Measurements from ENCODE around the gene CCDC57.
A peak's percentile ranks its signal among the peaks of the same experiment; 100 is the strongest.
"Not testable (repeated sequence)": the region's sequence is repeated elsewhere in the genome, so short reads cannot be mapped to it uniquely, and the experiment has no call there.

Gene CCDC57

DNA sequence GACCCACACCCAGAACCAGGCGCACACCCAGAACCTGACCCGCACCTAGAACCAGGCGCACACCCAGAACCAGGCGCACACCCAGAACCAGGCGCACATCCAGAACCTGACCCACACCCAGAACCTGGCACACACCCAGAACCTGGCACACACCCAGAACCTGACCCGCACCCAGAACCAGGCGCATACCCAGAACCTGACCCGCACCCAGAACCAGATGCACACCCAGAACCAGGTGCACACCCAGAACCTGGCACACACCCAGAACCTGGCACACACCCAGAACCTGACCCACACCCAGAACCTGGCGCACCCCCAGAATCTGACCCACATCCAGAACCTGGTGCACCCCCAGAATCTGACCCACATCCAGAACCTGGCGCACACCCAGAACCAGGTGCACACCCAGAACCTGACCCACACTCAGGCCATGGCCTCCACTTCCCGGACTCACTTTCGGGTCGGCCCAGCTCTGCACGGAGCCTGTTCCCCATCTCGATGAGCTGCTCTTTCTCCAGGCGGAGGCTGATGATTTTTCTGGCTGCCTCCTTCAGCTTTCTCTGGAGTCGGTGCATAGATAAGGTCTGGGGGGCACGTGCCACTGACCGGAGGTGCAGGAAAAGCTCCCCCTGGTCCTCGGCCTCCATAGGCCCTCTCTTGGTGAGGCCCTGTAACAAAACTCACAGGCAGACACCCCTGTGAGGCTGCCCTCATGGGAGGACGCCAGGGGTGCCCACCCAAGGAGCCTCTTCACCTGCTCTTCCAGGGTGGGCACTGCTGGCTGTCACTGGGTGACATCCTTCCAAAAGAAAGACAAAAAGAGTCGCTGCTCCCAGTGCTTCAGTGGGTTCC, 61.3 kb downstream of the CCDC57 start:
- no peak for DNase-seq

DNA sequence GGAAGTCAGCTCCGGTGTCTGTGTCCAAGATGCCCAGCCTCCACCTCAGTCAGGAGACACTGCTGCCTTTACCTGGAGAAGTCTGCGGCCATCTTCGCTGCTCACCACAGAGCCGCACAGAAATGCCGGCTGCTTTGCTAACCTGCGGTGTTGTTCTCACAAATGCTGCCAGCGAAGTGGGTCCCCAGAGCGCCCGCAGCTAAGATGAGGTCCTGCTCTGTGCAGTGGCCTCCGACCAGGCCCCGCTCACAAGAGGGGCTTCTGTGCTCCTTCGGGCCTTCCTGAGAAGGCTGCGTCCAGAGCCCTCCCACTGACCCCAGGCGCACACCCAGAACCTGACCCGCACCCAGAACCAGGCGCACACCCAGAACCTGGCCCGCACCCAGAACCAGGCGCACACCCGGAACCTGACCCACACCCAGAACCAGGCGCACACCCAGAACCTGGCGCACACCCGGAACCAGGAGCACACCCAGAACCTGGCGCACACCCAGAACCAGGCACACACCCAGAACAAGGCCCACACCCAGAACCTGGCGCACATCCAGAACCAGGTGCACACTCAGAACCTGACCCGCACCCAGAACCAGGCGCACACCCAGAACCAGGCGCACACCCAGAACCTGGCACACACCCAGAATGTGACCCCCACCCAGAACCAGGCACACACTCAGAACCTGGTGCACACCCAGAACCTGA, 63.1 kb downstream of the CCDC57 start:
- DNase-seq = no peak

DNA sequence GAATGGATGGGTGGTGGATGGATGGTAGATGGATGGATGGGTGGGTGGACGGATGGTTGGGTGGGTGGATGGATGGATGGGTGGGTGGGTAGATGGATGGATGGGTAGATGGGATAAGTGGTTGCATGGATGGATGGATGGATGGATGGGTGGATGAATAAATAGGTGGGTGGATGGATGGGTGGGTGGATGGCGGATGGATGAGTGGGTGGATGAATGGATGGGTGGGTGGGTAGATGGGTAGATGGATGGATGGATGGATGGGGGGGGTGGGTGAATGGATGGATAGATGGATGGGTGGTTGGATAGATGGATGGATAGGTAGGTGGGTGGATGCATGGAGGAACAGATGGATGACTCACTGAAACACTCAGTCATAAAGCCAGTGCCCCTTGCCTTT, 63.6 kb downstream of the CCDC57 start:
- no peak for DNase-seq

DNA sequence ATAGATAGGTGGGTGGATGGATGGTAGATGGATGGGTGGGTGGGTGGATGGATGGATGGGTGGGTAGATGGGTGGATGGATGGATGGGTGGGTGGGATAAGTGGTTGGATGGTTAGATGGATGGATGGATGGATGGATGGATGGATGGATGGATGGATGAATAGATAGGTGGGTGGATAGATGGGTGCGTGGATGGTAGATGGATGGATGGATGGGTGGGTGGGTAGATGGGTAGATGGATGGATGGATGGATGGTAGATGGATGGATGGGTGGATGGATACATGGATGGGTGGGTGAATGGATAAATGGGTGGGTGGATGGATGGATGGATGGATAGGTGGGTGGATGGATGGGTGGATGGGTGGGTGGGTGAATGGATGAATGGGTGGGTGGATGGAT, 64.6 kb downstream of the CCDC57 start:
- DNase-seq = no peak

DNA sequence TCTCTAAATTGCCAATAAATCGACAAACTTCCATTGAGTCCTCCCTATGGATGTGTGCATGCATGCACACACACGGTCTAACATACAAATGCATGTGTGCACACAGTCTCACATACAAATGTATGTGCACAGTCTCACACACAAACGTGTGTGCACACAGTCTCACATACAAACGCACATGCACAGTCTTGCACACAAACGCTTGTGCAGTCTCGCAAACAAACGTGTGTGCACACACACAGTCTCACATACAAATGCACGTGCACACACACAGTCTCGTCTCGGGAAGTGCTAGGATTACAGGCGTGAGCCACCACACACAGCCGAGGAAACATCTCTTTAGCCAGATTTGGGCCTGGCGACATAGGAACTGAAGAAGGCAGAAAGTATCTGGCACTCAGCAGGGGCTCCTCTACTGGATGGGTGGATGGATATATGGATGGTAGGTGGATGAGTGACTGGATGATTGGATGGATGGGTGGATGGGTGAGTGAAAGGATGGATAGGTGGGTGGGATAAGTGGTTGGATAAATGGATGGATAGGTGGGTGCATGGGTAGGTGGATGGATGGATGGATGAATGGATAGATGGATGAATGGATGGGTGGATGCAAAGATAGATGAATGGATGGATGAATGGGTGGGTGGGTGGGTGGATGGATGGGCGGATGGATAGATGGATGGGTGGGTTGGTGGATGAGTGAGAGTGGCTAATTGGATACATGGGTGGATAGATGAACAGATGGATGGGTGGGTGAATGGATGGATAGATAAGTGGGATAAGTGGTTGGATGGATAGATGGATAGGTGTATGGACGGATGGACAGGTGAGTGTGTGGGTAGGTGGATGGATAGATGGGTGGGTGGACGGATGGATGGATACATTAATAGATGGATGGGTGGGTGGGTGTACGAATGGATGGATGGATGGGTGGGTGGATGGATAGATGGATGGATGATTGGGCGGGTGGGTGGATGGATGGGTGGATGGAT, 65.7 kb downstream of the CCDC57 start:
- DNase-seq = no peak

DNA sequence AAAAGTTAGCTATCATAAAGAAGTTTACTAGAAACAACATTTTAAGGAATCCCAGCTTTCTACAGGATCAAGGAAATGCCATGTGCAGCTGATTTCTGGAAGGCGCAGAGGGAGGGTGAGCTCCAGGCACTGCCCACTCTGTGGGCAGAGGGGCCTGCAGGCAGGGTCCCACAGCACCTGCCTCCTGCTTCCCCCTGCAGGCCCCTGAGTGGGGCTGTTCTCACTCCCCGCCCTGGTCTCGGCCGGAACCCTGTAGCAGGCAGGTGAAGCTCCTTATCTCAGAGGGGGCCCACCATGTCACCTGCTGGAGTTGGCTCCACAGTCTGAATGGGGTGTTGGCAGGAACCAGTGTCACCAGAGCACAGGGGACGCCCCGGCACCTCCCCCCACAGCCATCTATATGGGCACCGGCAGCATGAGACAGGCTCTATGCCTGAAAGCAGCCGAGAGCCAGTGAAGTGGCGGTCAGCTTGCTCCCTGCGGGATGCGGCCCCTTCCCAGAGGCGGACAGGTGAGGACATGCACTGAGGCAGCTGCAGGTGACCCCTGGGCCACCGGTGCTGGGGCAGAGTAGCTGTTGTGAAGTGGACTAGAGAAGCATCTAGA, 67.0 kb downstream of the CCDC57 start:
- DNase-seq = no peak

DNA sequence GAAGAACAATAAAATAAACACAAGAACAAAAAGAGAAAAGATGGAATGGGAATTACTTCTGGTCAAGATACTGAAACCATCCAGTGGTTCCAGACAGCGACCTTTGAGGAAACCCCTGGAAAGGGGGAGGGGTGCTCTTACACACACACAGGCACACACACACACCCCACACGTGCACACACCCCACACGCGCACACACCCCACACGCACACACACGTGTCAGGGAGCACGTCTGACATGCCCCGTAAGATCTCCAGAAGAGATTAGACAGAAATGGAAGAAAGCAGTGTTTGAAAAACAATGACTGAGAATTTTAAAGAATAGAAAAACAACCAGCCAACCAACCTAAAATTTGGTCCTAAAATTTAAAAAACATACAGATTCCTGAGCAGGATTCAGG, 69.3 kb downstream of the CCDC57 start:
- no peak for DNase-seq

DNA sequence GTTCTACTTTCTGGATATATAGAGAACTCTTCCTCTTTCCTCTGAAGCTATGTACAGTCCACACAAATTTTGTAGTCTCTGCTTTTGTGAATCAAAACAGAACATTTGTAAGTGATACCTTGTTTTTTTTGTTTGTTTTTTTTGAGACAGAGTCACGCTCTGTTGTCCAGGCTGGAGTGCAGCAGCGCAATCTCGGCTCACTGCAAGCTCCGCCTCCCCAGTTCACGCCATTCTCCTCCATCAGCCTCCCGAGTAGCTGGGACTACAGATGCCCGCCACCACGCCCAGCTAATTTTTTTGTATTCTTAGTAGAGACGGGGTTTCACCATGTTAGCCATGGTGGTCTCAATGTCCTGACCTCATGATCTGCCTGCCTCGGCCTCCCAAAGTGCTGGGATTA, 72.7 kb downstream of the CCDC57 start:
- not testable (repeated sequence) for DNase-seq

DNA sequence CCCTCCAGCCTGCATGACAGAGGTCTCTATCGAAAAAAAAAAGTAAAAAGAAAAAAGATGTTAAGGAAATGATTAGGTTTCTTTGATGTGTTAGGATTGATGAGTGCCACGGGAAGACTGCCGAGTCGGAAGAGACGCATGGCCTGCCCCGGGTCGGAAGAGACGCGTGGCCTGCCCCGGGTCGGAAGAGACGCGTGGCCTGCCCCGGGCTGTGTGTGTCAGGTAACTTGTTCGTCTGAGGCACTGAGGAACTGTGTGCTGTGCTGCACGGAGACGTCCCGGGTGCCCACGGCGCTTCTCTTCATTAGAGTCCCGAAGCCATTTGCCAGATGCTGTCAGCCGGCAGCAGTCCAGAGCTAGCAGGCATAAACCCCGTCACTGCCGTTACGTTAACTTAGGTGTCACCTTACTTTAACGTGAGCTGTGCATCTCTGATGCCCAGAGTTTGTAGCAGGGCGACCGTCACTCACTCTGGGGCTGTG, 74.1 kb downstream of the CCDC57 start:
- DNase-seq = no peak

DNA sequence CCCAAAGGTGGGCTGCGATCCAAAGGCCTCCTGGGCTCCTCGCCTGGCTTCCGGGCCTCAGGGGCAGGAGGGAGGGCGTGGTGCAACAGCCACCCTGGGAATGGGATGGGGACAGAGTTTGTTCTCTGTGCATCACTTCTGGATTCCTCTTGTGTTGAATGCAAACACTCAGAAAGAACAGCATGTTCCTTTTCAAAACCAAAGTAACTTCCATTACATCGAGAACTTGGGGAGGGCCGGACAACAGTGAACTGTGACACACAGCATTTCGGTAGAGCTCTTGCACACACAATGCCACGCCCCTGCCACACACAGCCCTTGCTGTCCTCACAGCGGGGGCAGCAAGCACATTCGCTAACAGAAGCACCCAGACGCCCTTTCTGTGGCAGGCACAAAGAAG, 78.5 kb downstream of the CCDC57 start:
- DNase-seq = no peak

DNA sequence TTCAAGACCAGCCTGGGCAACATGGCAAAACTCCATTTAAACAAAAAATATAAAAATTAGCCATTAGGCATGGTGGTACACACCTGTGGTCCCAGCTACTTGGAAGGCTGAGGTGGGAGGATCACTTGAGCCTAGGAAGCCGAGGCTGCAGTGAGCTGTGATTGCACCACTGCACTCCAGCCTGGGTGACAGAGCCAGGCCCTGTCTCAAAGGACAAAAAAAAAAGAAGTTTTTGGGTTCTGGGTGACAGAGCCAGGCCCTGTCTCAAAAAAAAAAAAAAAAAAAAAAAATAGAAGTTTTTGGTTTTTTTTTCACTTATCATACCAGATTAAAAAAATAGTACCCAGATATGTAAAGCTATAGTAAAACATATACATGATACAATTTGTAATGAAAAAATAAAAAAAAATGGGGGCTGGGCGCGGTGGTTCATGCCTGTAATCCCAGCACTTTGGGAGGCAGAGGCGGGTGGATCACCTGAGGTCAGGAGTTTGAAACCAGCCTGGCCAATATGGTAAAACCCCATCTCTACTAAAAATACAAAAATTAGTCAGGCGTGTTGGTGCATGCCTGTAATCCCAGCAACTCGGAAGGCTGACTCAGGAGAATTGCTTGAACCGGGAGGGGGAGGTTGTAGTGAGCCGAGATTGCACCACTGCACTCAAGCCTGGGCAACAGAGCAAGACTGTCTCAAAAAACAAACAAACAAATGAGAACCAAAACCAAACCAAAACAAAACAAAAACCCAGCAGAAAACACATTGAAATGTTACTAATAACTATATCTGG, 79.3 kb downstream of the CCDC57 start:
- DNase-seq = peak in 1 of 2 donors; percentile 68

DNA sequence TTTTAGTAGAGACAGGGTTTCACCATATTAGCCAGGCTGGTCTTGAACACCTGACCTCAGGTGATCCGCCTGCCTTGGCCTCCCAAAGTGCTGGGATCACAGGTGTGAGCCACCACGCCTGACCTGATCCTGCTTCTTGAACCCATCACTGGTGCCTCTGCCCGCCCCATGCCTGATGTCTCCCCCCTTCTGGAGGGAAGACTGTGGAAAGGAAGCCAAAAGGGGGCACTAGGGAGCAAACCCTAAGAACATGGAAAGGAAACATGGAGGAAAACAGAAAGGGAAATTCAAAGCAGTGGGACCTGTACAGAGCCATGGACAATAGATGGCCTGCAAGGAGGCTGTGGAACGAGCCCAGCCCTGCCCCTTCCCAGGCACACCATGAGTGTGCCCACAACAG, 83.5 kb downstream of the CCDC57 start:
- DNase-seq = no peak

DNA sequence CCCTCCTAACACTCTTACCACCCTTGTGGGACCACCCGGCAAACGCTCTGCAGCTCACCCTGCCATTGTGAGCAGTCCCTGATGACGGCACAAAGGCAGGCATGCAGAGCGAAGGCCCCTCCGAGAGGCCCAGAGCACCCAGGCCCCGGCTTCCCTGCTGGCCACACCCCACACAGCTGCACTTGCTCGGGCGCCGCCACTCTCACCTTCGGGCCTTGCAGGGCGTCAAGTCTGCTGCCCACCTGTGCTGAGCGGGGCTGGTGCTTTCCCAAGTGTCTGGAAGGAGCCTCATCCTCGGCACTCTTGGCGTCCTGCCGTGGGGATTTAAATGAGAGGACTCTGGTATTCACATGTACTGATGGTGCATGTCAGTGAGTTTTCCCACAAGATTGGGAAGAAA, 84.4 kb downstream of the CCDC57 start:
- no peak for DNase-seq

DNA sequence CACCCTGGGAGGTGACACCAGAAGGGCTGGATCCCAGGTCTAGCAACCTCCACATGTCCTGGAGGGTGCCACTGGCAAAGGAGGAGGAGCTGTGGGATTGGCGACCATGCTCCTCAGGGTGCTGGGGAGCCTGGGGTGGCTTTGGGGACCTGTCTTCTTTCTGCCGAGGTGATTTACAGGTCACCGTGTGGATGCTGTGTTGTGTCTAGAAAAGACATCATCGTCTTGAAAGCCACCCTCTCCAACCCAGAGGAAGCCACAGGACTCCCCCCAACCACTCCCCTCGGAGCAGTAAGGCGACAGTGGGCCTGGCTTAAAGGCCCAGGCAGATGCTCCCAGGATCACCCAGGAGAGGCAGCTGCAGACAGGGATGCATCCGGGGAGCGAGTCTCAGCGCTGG, 84.9 kb downstream of the CCDC57 start:
- no peak for DNase-seq

DNA sequence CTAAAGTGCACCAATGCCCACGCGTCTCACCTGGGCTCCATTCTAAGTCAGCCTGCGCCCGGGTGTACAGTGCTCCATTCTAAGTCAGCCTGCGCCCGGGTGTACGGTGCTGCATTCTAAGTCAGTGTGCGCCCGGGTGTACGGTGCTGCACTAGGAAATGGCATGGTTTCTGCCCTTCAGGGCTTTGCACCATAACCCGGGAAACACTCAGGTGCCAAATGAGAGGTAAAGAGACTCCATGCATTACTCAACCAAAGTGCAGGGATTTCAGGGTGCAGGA, 85.4 kb downstream of the CCDC57 start:
- no peak for DNase-seq

DNA sequence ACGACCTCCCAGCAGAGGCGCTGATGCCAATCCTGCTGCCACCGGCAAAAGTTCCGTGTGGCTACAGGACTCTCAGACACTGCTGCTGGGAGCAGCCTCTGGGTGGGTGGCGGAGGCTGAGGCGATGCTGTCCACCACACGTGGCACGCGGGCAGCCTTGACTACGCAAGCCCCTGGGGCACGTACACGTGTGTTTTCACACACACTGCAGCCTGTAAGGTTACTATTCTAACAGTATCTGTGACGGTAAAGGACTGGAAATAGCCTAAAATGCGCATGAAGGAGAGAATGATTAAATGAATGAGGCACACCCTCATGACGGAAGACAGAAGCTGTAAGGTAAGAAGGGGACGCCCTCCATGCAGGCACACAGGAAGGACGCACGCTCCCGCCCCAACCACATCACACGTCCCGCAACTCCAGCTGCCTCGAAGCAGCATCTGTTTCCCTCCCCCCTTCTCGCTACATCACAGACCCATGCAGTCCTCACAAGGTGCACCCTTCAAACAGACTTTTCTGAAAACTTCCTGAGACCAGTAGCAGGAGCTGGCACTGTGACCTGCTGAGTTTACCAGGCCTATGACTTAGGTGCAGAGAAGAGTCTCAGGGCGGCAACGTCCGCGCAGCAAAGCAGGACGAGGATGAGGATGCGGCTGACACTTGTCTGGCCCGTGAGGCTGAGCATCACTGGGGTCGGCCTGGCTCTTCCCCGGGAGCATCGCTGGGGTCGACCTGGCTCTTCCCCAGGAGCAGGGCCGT, 85.9 kb downstream of the CCDC57 start:
- no peak for DNase-seq

DNA sequence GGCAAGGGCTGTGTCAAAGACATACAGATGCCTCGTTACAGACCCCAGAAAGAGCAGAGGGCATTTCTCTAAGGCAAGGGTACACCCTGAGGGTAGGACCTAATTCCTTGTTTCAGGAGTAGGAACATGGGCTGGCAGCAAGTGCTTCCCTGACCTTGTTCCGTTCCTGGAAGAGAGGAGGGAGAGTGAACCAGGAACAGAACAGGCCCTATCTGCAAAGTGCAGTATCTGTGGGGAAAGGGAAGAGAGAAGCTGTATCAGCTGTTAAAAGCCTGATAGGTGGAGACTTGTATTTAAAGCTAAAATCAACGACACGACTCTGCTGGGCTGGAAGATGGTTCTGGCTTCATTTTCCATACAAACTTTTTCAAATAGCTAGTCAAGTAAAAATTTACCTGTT, 88.5 kb downstream of the CCDC57 start:
- DNase-seq = no peak

DNA sequence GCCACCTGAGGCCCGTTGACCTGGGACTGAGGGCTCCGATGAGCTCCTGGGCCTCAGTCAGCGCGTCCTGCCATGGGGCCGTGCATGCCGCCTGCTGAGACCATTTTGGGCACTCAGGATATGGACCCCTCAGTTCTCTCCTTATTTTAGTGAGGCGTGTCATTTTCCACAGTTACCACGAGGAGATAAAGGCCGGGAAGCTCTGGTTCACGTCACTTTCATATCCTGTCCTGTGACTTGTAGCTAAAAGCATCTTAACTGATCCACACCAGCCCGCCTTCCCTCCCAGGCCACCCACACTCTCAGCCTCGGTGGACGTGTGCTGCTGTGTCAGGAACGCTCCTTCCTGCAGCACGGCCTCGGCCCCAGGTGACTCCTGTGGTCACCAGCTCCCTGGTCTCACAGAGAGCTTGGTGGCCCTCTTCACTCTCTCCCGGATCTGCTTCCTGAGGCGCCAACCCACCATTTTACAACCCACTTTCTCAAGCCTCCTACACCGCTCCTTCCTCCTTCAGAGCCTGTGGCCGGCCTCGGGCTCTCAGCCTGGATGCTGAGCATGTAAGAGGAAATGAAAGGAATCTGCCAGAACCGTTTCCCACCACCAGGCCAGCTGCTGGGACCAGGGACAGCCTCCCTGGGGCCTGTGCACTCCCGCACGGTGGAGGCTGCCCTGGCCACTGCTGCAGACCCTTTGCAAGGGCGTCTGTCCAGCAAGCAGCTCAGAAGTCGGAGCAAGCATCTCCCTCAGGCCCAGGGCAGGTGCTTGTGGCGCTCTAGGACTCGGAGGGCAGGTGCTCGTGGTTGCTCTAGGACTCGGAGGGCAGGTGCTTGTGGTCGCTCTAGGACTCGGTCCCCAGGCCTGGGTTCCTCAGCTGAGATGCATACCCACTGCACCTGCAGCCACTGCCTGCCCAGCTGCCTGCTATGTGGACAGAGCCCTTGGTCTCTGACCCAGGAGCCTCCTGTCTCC, 90.7 kb downstream of the CCDC57 start:
- peak; percentile 29 to 37 for DNase-seq

DNA sequence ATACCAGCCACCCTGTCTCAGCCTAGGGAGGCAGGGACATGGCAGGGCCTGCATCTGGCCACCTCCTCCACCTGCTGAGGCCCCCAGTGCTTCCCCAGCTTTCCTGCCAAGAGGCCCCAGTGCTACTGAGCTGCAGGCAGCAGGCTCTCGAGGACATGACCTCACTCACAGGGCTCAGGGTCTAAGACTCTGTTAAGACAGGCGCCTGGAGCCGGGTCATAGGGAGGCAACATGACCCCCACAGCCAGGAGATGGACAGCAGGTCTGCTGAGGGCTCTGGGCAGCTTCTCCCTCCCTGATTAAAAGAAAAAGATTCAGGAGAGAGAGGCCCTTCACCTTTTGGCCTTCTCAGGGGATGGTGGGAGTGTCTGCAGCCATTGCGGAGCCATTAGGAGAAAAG, 91.4 kb downstream of the CCDC57 start:
- no peak for DNase-seq

DNA sequence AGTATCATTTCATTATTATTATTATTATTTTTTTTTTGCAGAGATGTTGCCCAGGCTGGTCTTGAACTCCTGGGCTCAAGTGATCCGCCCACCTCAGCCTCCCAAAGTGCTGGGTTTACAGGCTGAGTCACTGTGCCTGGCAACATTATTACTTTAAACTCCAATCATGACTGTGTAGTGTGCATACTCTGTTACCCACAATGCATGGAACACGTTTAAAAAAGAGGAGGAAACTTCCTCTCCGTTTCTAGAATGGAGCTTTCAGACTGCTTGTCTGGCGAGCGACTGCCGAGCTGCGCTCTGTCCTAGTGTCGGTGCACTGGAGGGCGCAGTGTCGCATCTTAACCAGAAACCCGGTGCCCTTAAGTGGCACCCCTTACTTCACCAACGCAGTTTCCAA, 92.5 kb downstream of the CCDC57 start:
- no peak for DNase-seq
